ENCODE data around the gene TTC7B.

The TTC7B gene

GRCh38 chr14:90703841-90704737, 112.1 kb downstream of the TTC7B start:
- DNase-seq (ENCODE audit: low read depth in 2 of 2), result no peak

GRCh38 chr14:90700933-90701776, 115.1 kb downstream of the TTC7B start:
- no peak for DNase-seq (ENCODE audit: low read depth in 2 of 2)

GRCh38 chr14:90699016-90699415, 117.2 kb downstream of the TTC7B start:
- DNase-seq (ENCODE audit: low read depth in 2 of 2), result no peak

- peak; percentile 18 to 22 for DNase-seq (ENCODE audit: low read depth in 2 of 2)
These were observed 117.8 kb downstream of the TTC7B start for GRCh38 chr14:90698379-90698869.

- peak; percentile 43 to 49 for DNase-seq (ENCODE audit: low read depth in 2 of 2)
These were observed 118.5 kb downstream of the TTC7B start for GRCh38 chr14:90697577-90698206.

GRCh38 chr14:90697132-90697531, 119.1 kb downstream of the TTC7B start:
- no peak for DNase-seq (ENCODE audit: low read depth in 2 of 2)

GRCh38 chr14:90696720-90697119, 119.5 kb downstream of the TTC7B start:
- no peak for DNase-seq (ENCODE audit: low read depth in 2 of 2)

- no peak for DNase-seq (ENCODE audit: low read depth in 2 of 2)
These were observed 120.1 kb downstream of the TTC7B start for GRCh38 chr14:90695997-90696660.

- no peak for DNase-seq (ENCODE audit: low read depth in 2 of 2)
These were observed 122.8 kb downstream of the TTC7B start for GRCh38 chr14:90693413-90693812.

- DNase-seq (ENCODE audit: low read depth in 2 of 2), result no peak
These were observed 123.4 kb downstream of the TTC7B start for GRCh38 chr14:90692826-90693225.

- no peak for DNase-seq (ENCODE audit: low read depth in 2 of 2)
These were observed 124.2 kb downstream of the TTC7B start for GRCh38 chr14:90692061-90692460.

GRCh38 chr14:90691627-90692026, 124.6 kb downstream of the TTC7B start:
- DNase-seq (ENCODE audit: low read depth in 2 of 2), result no peak

GRCh38 chr14:90687680-90688079, 128.6 kb downstream of the TTC7B start:
- no peak for DNase-seq (ENCODE audit: low read depth in 2 of 2)

- no peak for DNase-seq (ENCODE audit: low read depth in 2 of 2)
These were observed 133.6 kb downstream of the TTC7B start for GRCh38 chr14:90682615-90683014.

- no peak for DNase-seq (ENCODE audit: low read depth in 2 of 2)
These were observed 134.3 kb downstream of the TTC7B start for GRCh38 chr14:90681929-90682328.

- DNase-seq (ENCODE audit: low read depth in 2 of 2), result no peak
These were observed 137.3 kb downstream of the TTC7B start for GRCh38 chr14:90678846-90679362.

- DNase-seq (ENCODE audit: low read depth in 2 of 2), result no peak
These were observed 137.8 kb downstream of the TTC7B start for GRCh38 chr14:90678420-90678819.

- DNase-seq (ENCODE audit: low read depth in 2 of 2), result no peak
These were observed 138.7 kb downstream of the TTC7B start for GRCh38 chr14:90677484-90678050.

GRCh38 chr14:90676912-90677311, 139.3 kb downstream of the TTC7B start:
- no peak for DNase-seq (ENCODE audit: low read depth in 2 of 2)

- no peak for DNase-seq (ENCODE audit: low read depth in 2 of 2)
These were observed 139.9 kb downstream of the TTC7B start for GRCh38 chr14:90676356-90676755.

GRCh38 chr14:90675399-90675798, 140.8 kb downstream of the TTC7B start:
- no peak for DNase-seq (ENCODE audit: low read depth in 2 of 2)
